Prostate gland (tissue), 2 donors: ENCODE data around the gene NMUR1. TPM values are rescaled to one million over a fixed set of nuclear protein-coding genes. Genes with fewer than 3 reads are reported as not detected.

Experiments
- DNase-seq: peaks from one replicate; pipeline ENCODE4 v3.0.0-alpha.2; 2019; ENCODE audit warnings: low spot score
- H3K27ac ChIP-seq, 2 donors: fragments of 200-600 bp; sonication (generic); 2 replicates each; pipeline ENCODE4 v1.5.1; 2017 to 2019
- H3K27me3 ChIP-seq: fragments of 200-600 bp; sonication (generic); replicated peaks from 2 replicates; pipeline ENCODE4 v1.5.1; 2019; ENCODE audit not compliant: insufficient read depth
- H3K36me3 ChIP-seq, 2 donors: fragments of 200-600 bp; sonication (generic); 1 replicate in 1 of 2; 2 replicates in 1 of 2; pipeline versions ENCODE4 v1.5.1 to v1.8.1; 2017 to 2019
- H3K4me1 ChIP-seq: fragments of 200-600 bp; sonication (generic); replicated peaks from 2 replicates; pipeline ENCODE4 v1.5.1; 2019
- H3K4me3 ChIP-seq, 2 donors: fragments of 200-600 bp; sonication (generic); 2 replicates each; pipeline ENCODE4 v1.5.1; 2017 to 2019
- H3K9me3 ChIP-seq: fragments of 200-600 bp; sonication (generic); 2 replicates; pipeline ENCODE4 v1.5.1; 2017
- CTCF ChIP-seq, 4 experiments: fragments of 200-600 bp in 2 of 4; fragments of 450-650 bp in 2 of 4; sonication (generic) in 2 of 4; IDR thresholded peaks; 1 replicate in 3 of 4; 2 replicates in 1 of 4; pipeline ENCODE4 v1.5.1; 2016 to 2019; ENCODE audit warnings: antibody characterized with exemption in 4 of 4, mild to moderate bottlenecking in 2 of 4, moderate library complexity in 2 of 4
- POLR2A ChIP-seq: fragments of 450-650 bp; IDR thresholded peaks from one replicate; pipeline ENCODE4 v1.6.1; 2016; ENCODE audit warnings: antibody characterized with exemption, mild to moderate bottlenecking
- POLR2AphosphoS5 ChIP-seq: sonication (generic); formaldehyde crosslinking; IDR thresholded peaks from one replicate; pipeline ENCODE4 v1.6.1; 2017; ENCODE audit warnings: antibody characterized with exemption
- WGBS: methylation state at CpG from one replicate; pipeline ENCODE4 v1.1.5; 2018; 5-methylcytosine and 5-hydroxymethylcytosine counted together
- intact Hi-C: fragments of 100-400 bp; cut with DNase I; formaldehyde crosslinking; loops from one replicate; pipeline ENCODE4 v1.14.2; 2022
- small RNA-seq, 2 donors: library from RNA; depleted of rRNA; stranded (forward); fragments of <200 nt; gene quantifications; one replicate each; pipeline ENCODE3, GENCODE V24; 2016
- total RNA-seq, 2 donors: library from RNA; depleted of rRNA; stranded (reverse); fragments of >200 nt; gene quantifications; one replicate each; pipeline ENCODE4 v1.1.0, GENCODE V29; 2016

The NMUR1 gene
- total RNA-seq, 2 donors from 2014 or later = 1.1 to 4.3 TPM

GRCh38 chr2:231479455-231479854, 50.8 kb downstream of the NMUR1 start:
- intact Hi-C loops = no loop called here
- Histone ChIP-seq H3K9me3 (no peaks in the 10 kb centered on the region), H3K27me3 (no peaks in the 10 kb centered on the region), H3K27ac (no peak overlapping the region), H3K4me1 (no peaks in the 10 kb centered on the region), H3K4me3 (no peak overlapping the region), H3K36me3 (no peaks in the 10 kb centered on the region)
- 77% methylated on average over 9 of the region's 9 CpGs for WGBS
- DNase-seq = no peak
- TF ChIP-seq POLR2A = no peak

GRCh38 chr2:231476920-231477319, 53.3 kb downstream of the NMUR1 start:
- Histone ChIP-seq H3K27me3 (no peaks in the 10 kb centered on the region), H3K9me3 (no peaks in the 10 kb centered on the region), H3K27ac (no peak overlapping the region), H3K4me1 (no peaks in the 10 kb centered on the region), H3K36me3 (no peaks in the 10 kb centered on the region), H3K4me3 (no peak overlapping the region)
- DNase-seq = no peak
- intact Hi-C loops = no loop called here
- TF ChIP-seq POLR2A = no peak
- no peak for TF ChIP-seq POLR2AphosphoS5
- no peak for TF ChIP-seq CTCF (IDR thresholded peaks at IDR 0.05)
- 73% methylated on average over 3 of the region's 3 CpGs for WGBS

GRCh38 chr2:231475965-231476364, 54.3 kb downstream of the NMUR1 start:
- 46% methylated on average over 3 of the region's 3 CpGs for WGBS
- Histone ChIP-seq H3K4me3 (no peak overlapping the region), H3K27ac (no peak overlapping the region), H3K4me1 (no peaks in the 10 kb centered on the region), H3K27me3 (no peaks in the 10 kb centered on the region), H3K36me3 (no peaks in the 10 kb centered on the region), H3K9me3 (no peaks in the 10 kb centered on the region)
- intact Hi-C loops = no loop called here
- TF ChIP-seq POLR2AphosphoS5 (no peak), CTCF (IDR thresholded peaks at IDR 0.05) (no peak), POLR2A (no peak)
- no peak for DNase-seq

Small RNA genes within 50 kb of the gene (small RNA-seq; reads per million reads assigned to genes)
- gene RNU2-22P = 0 reads per million in 2 donors

Other genes starting within 250 kb of the NMUR1 start
- gene B3GNT7, start 134.7 kb downstream of the NMUR1 start, total RNA-seq = 1 to 10 TPM; 2.1 to 7.4 TPM
- gene NCL, start 66.0 kb downstream of the NMUR1 start, total RNA-seq = 100 to 1,000 TPM in 1 of 2 donors, 10 to 100 TPM in 1; 92.0 to 160 TPM
- 10 to 100 TPM in 1 of 2 donors, not detected in 1; 10.6 TPM for gene TEX44, start 62.4 kb upstream of the NMUR1 start, total RNA-seq
- 100 to 1,000 TPM; 418 to 613 TPM for gene PTMA, start 178.1 kb upstream of the NMUR1 start, total RNA-seq